ENCODE measurements around the gene MYH11.
"Not testable (repeated sequence)": the region's sequence is repeated elsewhere in the genome, so short reads cannot be mapped to it uniquely, and the experiment has no call there.

MYH11 gene

GRCh38 chr16:15836965-15837611 lies 19.7 kb downstream of the MYH11 start:
- DNase-seq = no peak

- DNase-seq = no peak
Measured at GRCh38 chr16:15836074-15836473, 20.8 kb downstream of the MYH11 start.

GRCh38 chr16:15835136-15835878 lies 21.5 kb downstream of the MYH11 start:
- no peak for DNase-seq

GRCh38 chr16:15834502-15834901 lies 22.3 kb downstream of the MYH11 start:
- no peak for DNase-seq

- DNase-seq = no peak
Measured at GRCh38 chr16:15833541-15833940, 23.3 kb downstream of the MYH11 start.

- DNase-seq = no peak
Measured at GRCh38 chr16:15832241-15832640, 24.6 kb downstream of the MYH11 start.

GRCh38 chr16:15830832-15831451 lies 25.9 kb downstream of the MYH11 start:
- no peak for DNase-seq

- DNase-seq = no peak
Measured at GRCh38 chr16:15829460-15829859, 27.4 kb downstream of the MYH11 start.

GRCh38 chr16:15827709-15828343 lies 29.0 kb downstream of the MYH11 start:
- no peak for DNase-seq

- DNase-seq = no peak
Measured at GRCh38 chr16:15827299-15827698, 29.5 kb downstream of the MYH11 start.

- no peak for DNase-seq
Measured at GRCh38 chr16:15825750-15826305, 31.0 kb downstream of the MYH11 start.

- DNase-seq = no peak
Measured at GRCh38 chr16:15822957-15823356, 33.9 kb downstream of the MYH11 start.

GRCh38 chr16:15820837-15821236 lies 36.0 kb downstream of the MYH11 start:
- no peak for DNase-seq

- no peak for DNase-seq
Measured at GRCh38 chr16:15819046-15819445, 37.8 kb downstream of the MYH11 start.

GRCh38 chr16:15817446-15817845 lies 39.4 kb downstream of the MYH11 start:
- DNase-seq = no peak

GRCh38 chr16:15816228-15816627 lies 40.6 kb downstream of the MYH11 start:
- DNase-seq = no peak

GRCh38 chr16:15812401-15812750 lies 44.5 kb downstream of the MYH11 start:
- not testable (repeated sequence) for DNase-seq

- no peak for DNase-seq
Measured at GRCh38 chr16:15811481-15812400, 45.1 kb downstream of the MYH11 start.

GRCh38 chr16:15810949-15811348 lies 45.9 kb downstream of the MYH11 start:
- no peak for DNase-seq

GRCh38 chr16:15810411-15810810 lies 46.4 kb downstream of the MYH11 start:
- DNase-seq = no peak

GRCh38 chr16:15809297-15809696 lies 47.5 kb downstream of the MYH11 start:
- not testable (repeated sequence) for DNase-seq

- DNase-seq = no peak
Measured at GRCh38 chr16:15808071-15808470, 48.8 kb downstream of the MYH11 start.

Measured in stimulated activated CD4-positive, alpha-beta T cell treated with anti-CD3 and anti-CD28 coated beads, Interleukin-4, amount 100 ng/mL, for 1 hour (primary cell).